GM21367 (cell line): ENCODE data around the gene SPATA2.
"Not testable (repeated sequence)": the region's sequence is repeated elsewhere in the genome, so short reads cannot be mapped to it uniquely, and the experiment has no call there.

Source experiments
- ATAC-seq: cut with Tn5 transposase; IDR thresholded peaks from one replicate; pipeline ENCODE4 v1.9.1; 2021; ENCODE audit not compliant: unreplicated experiment

The SPATA2 gene

GRCh38 chr20:49915380-49916145, at the start of gene SPATA2:
SPATA2 (minus strand) TSS chr20:49915529; CDS start chr20:49908490, 7,039 bp downstream.
- ATAC-seq = peak; percentile 75

GRCh38 chr20:49961413-49961812, 46.1 kb upstream of the SPATA2 start:
- no peak for ATAC-seq

- ATAC-seq = not testable (repeated sequence)
These were observed 42.0 kb upstream of the SPATA2 start for GRCh38 chr20:49957089-49957938.

GRCh38 chr20:49956689-49957088, 41.4 kb upstream of the SPATA2 start:
- no peak for ATAC-seq

GRCh38 chr20:49955830-49956396, 40.6 kb upstream of the SPATA2 start:
- ATAC-seq = not testable (repeated sequence)

- no peak for ATAC-seq
These were observed 39.8 kb upstream of the SPATA2 start for GRCh38 chr20:49955167-49955566.

GRCh38 chr20:49951151-49951550, 35.8 kb upstream of the SPATA2 start:
- no peak for ATAC-seq

GRCh38 chr20:49948809-49949507, 33.6 kb upstream of the SPATA2 start:
- no peak for ATAC-seq

GRCh38 chr20:49948178-49948577, 32.8 kb upstream of the SPATA2 start:
- no peak for ATAC-seq

- no peak for ATAC-seq
These were observed 30.6 kb upstream of the SPATA2 start for GRCh38 chr20:49945701-49946477.

- no peak for ATAC-seq
These were observed 30.0 kb upstream of the SPATA2 start for GRCh38 chr20:49945306-49945700.

- no peak for ATAC-seq
These were observed 27.6 kb upstream of the SPATA2 start for GRCh38 chr20:49942942-49943341.

GRCh38 chr20:49942303-49942702, 27.0 kb upstream of the SPATA2 start:
- ATAC-seq = no peak

GRCh38 chr20:49941456-49941855, 26.1 kb upstream of the SPATA2 start:
- ATAC-seq = no peak

- no peak for ATAC-seq
These were observed 23.1 kb upstream of the SPATA2 start for GRCh38 chr20:49938173-49939163.

GRCh38 chr20:49937027-49937929, 21.9 kb upstream of the SPATA2 start:
- no peak for ATAC-seq

- ATAC-seq = peak; percentile 51
These were observed 21.1 kb upstream of the SPATA2 start, which contains the start of gene RNF114 for GRCh38 chr20:49936153-49937026. RNF114 (plus strand) TSS chr20:49936397; CDS start chr20:49936413, 16 bp downstream.
